Hematopoietic multipotent progenitor cell treated with erythropoietin and hydrocortisone succinate and interleukin-3 and kit ligand, for 8 days (in vitro differentiated cells): ENCODE data around the gene PATJ.
"Not testable (repeated sequence)": the region's sequence is repeated elsewhere in the genome, so short reads cannot be mapped to it uniquely, and the experiment has no call there.

Experiments used
- DNase-seq: peaks from one replicate; pipeline ENCODE4 v3.0.0-alpha.2; 2015

Gene PATJ

GRCh38 chr1:62184336-62184735 is 442.1 kb downstream of the PATJ start:
- DNase-seq, result no peak

GRCh38 chr1:62185233-62185632 is 443.0 kb downstream of the PATJ start:
- DNase-seq, result not testable (repeated sequence)

- no peak for DNase-seq
Observed at GRCh38 chr1:62185677-62186076, 443.4 kb downstream of the PATJ start.

- no peak for DNase-seq
Observed at GRCh38 chr1:62187548-62187947, 445.3 kb downstream of the PATJ start.

- DNase-seq, result no peak
Observed at GRCh38 chr1:62188111-62188510, 445.8 kb downstream of the PATJ start.

GRCh38 chr1:62194651-62195544 is 452.6 kb downstream of the PATJ start, which contains the start of gene L1TD1:
TSS of gene L1TD1 (plus strand) at chr1:62194849. CDS start at chr1:62206629, 11,780 bp downstream.
- no peak for DNase-seq

GRCh38 chr1:62196086-62196690 is 453.9 kb downstream of the PATJ start:
- DNase-seq, result no peak

GRCh38 chr1:62198069-62198780 is 455.9 kb downstream of the PATJ start:
- no peak for DNase-seq

- no peak for DNase-seq
Observed at GRCh38 chr1:62198781-62199125, 456.5 kb downstream of the PATJ start.

- no peak for DNase-seq
Observed at GRCh38 chr1:62207187-62207586, 464.9 kb downstream of the PATJ start.

GRCh38 chr1:62208087-62208486 is 465.8 kb downstream of the PATJ start:
- no peak for DNase-seq

- DNase-seq, result no peak
Observed at GRCh38 chr1:62208970-62209369, 466.7 kb downstream of the PATJ start.

GRCh38 chr1:62209931-62210595 is 467.8 kb downstream of the PATJ start:
- DNase-seq, result no peak

- DNase-seq, result no peak
Observed at GRCh38 chr1:62210960-62211359, 468.7 kb downstream of the PATJ start.

GRCh38 chr1:62212411-62212810 is 470.1 kb downstream of the PATJ start:
- DNase-seq, result no peak

- DNase-seq, result no peak
Observed at GRCh38 chr1:62213075-62213914, 471.0 kb downstream of the PATJ start.

GRCh38 chr1:62218604-62219003 is 476.3 kb downstream of the PATJ start:
- DNase-seq, result no peak

GRCh38 chr1:62220456-62220855 is 478.2 kb downstream of the PATJ start:
- DNase-seq, result not testable (repeated sequence)

GRCh38 chr1:62221171-62221570 is 478.9 kb downstream of the PATJ start:
- DNase-seq, result no peak

- no peak for DNase-seq
Observed at GRCh38 chr1:62222321-62222720, 480.0 kb downstream of the PATJ start.

- DNase-seq, result no peak
Observed at GRCh38 chr1:62224182-62224581, 481.9 kb downstream of the PATJ start.

GRCh38 chr1:62227496-62227895 is 485.2 kb downstream of the PATJ start:
- no peak for DNase-seq
